ENCODE data around the gene ZNF470. TPM values are rescaled to one million over a fixed set of nuclear protein-coding genes. Genes with fewer than 3 reads are reported as not detected.
A peak's percentile ranks its signal among the peaks of the same experiment; 100 is the strongest.

ZNF470 gene
- total and polyA plus RNA-seq, 2 of the 13 experiments (the other 11 are each of a cell fraction or from before 2014, with no cell fraction given): not detected

- TF ChIP-seq CCAR2 (optimal IDR thresholded peaks at IDR 0.05; ENCODE audit: low read depth, low read length) (no peak), GABPA (IDR thresholded peaks at IDR 0.05; ENCODE audit: low read depth, low read length) (peak; percentile 30), GABPA (CRISPR knock-in tag; IDR thresholded peaks at IDR 0.05; ENCODE audit: low read depth) (peak; percentile 59), CHD2 (IDR thresholded peaks at IDR 0.05; ENCODE audit: low read depth, low read length) (no peak), GRHL1 (CRISPR knock-in tag; conservative IDR thresholded peaks at IDR 0.05) (no peak), ZNF615 (CRISPR knock-in tag; IDR thresholded peaks at IDR 0.05; ENCODE audit: borderline replicate concordance) (no peak), HHEX (CRISPR knock-in tag; IDR thresholded peaks at IDR 0.05) (no peak), FOSL2 (CRISPR knock-in tag; IDR thresholded peaks at IDR 0.05) (no peak), WIZ (CRISPR knock-in tag; IDR thresholded peaks at IDR 0.05) (no peak), XBP1 (CRISPR knock-in tag; IDR thresholded peaks at IDR 0.05) (no peak), YEATS4 (CRISPR knock-in tag; IDR thresholded peaks at IDR 0.05; ENCODE audit: borderline replicate concordance) (no peak), AFF4 (CRISPR knock-in tag; IDR thresholded peaks at IDR 0.05) (no peak), ZNF570 (CRISPR knock-in tag; IDR thresholded peaks at IDR 0.05; ENCODE audit: borderline replicate concordance) (no peak), HBP1 (CRISPR knock-in tag; IDR thresholded peaks at IDR 0.05; ENCODE audit: low read depth) (no peak), GABPB1 (CRISPR knock-in tag; IDR thresholded peaks at IDR 0.05) (peak; percentile 57), RARA (CRISPR knock-in tag; IDR thresholded peaks at IDR 0.05) (no peak), NFKB2 (CRISPR knock-in tag; IDR thresholded peaks at IDR 0.05; ENCODE audit: borderline replicate concordance) (no peak), CERS6 (CRISPR knock-in tag; IDR thresholded peaks at IDR 0.05) (no peak)
Measured at GRCh38 chr19:56567274-56568120, at the start of gene ZNF470 (continued).
